ENCODE measurements around the gene CFAP54.

DNA sequence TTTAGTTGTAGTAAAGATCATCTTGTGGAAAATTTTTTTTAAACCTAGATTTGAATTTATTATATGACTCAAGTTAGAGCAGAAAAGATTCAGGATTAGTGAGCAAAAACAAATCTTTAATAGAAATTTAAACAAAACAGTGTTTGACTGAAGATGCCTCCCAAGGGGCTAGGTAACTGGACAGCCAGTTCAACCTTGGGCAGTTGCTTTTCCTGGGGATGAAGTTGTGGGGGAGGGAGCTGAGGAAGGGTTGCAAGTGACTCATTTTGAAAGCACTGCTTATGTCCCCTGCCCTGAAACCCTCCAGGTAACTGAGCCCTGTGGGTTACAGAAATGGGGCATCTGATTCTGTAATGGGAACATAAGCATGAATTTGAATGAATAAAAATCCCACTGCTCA lies 13.1 kb downstream of the CFAP54 start:
- TF ChIP-seq CTCF (IDR thresholded peaks at IDR 0.05) (no peak), ZNF423 (CRISPR knock-in tag; IDR thresholded peaks at IDR 0.05) (no peak), SP1 (CRISPR knock-in tag; conservative IDR thresholded peaks at IDR 0.05) (no peak)
- TF ChIP-seq, protein P1, sequence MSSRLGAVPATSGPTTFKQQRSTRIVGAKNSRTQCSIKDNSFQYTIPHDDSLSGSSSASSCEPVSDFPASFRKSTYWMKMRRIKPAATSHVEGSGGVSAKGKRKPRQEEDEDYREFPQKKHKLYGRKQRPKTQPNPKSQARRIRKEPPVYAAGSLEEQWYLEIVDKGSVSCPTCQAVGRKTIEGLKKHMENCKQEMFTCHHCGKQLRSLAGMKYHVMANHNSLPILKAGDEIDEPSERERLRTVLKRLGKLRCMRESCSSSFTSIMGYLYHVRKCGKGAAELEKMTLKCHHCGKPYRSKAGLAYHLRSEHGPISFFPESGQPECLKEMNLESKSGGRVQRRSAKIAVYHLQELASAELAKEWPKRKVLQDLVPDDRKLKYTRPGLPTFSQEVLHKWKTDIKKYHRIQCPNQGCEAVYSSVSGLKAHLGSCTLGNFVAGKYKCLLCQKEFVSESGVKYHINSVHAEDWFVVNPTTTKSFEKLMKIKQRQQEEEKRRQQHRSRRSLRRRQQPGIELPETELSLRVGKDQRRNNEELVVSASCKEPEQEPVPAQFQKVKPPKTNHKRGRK (CRISPR knock-in tag; IDR thresholded peaks at IDR 0.05; ENCODE audit: borderline replicate concordance), result no peak; the same call in 1 of the 2 replicates
- TF ChIP-seq, protein P2, sequence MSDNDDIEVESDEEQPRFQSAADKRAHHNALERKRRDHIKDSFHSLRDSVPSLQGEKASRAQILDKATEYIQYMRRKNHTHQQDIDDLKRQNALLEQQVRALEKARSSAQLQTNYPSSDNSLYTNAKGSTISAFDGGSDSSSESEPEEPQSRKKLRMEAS (CRISPR knock-in tag; IDR thresholded peaks at IDR 0.05), result no peak
- TF ChIP-seq, protein P3, sequence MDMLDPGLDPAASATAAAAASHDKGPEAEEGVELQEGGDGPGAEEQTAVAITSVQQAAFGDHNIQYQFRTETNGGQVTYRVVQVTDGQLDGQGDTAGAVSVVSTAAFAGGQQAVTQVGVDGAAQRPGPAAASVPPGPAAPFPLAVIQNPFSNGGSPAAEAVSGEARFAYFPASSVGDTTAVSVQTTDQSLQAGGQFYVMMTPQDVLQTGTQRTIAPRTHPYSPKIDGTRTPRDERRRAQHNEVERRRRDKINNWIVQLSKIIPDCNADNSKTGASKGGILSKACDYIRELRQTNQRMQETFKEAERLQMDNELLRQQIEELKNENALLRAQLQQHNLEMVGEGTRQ (CRISPR knock-in tag; IDR thresholded peaks at IDR 0.05), result no peak
- TF ChIP-seq, protein P4, sequence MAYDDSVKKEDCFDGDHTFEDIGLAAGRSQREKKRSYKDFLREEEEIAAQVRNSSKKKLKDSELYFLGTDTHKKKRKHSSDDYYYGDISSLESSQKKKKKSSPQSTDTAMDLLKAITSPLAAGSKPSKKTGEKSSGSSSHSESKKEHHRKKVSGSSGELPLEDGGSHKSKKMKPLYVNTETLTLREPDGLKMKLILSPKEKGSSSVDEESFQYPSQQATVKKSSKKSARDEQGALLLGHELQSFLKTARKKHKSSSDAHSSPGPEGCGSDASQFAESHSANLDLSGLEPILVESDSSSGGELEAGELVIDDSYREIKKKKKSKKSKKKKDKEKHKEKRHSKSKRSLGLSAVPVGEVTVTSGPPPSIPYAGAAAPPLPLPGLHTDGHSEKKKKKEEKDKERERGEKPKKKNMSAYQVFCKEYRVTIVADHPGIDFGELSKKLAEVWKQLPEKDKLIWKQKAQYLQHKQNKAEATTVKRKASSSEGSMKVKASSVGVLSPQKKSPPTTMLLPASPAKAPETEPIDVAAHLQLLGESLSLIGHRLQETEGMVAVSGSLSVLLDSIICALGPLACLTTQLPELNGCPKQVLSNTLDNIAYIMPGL (CRISPR knock-in tag; IDR thresholded peaks at IDR 0.05), result no peak
